Karpas-422 (cell line): ENCODE data around the gene CLRN1. TPM values are rescaled to one million over a fixed set of nuclear protein-coding genes. Genes with fewer than 3 reads are reported as not detected.

Experiments used
- DNase-seq: peaks from one replicate; pipeline ENCODE4 v3.0.0-alpha.2; 2015
- H2AFZ ChIP-seq: fragments of 200-600 bp; sonication (generic); 2 replicates; pipeline ENCODE4 v1.6.1; 2014; ENCODE audit warnings: antibody characterized with exemption, low read length, mixed read lengths
- H3K27ac ChIP-seq: fragments of 200-600 bp; sonication (generic); 2 replicates; pipeline ENCODE4 v1.5.1; 2014; ENCODE audit warnings: mild to moderate bottlenecking, low read length, moderate library complexity
- H3K27me3 ChIP-seq: fragments of 200-600 bp; sonication (generic); 2 replicates; pipeline ENCODE4 v1.6.1; 2014; ENCODE audit warnings: low read length, mixed read lengths
- H3K36me3 ChIP-seq: fragments of 200-600 bp; sonication (generic); 2 replicates; pipeline ENCODE4 v1.6.1; 2014; ENCODE audit warnings: low read length, mixed read lengths; ENCODE audit not compliant: insufficient read depth
- H3K4me1 ChIP-seq: fragments of 200-600 bp; sonication (generic); 2 replicates; pipeline ENCODE4 v1.6.1; 2014; ENCODE audit warnings: mild to moderate bottlenecking, low read length, mixed read lengths
- H3K4me2 ChIP-seq: fragments of 200-600 bp; sonication (generic); 2 replicates; pipeline ENCODE4 v1.6.1; 2014; ENCODE audit warnings: low read length, low read depth, mild to moderate bottlenecking; ENCODE audit not compliant: poor library complexity, severe bottlenecking
- H3K4me3 ChIP-seq: fragments of 200-600 bp; sonication (generic); 2 replicates; pipeline ENCODE4 v1.5.1; 2014; ENCODE audit warnings: mild to moderate bottlenecking, antibody characterized with exemption, low read length, mixed read lengths
- H3K79me2 ChIP-seq: fragments of 200-600 bp; sonication (generic); 2 replicates; pipeline ENCODE4 v1.6.1; 2014; ENCODE audit warnings: mild to moderate bottlenecking, low read length, mixed read lengths
- H3K9ac ChIP-seq: fragments of 200-600 bp; sonication (generic); 2 replicates; pipeline ENCODE4 v1.6.0; 2014; ENCODE audit warnings: low read length
- H3K9me2 ChIP-seq: fragments of 200-600 bp; sonication (generic), shearing (Covaris generic); replicated peaks from 2 replicates; pipeline ENCODE4 v1.6.0; 2014; ENCODE audit warnings: mild to moderate bottlenecking, low read length, moderate library complexity; ENCODE audit not compliant: insufficient read depth
- H3K9me3 ChIP-seq: fragments of 300-700, 200-600 bp; sonication (generic); 2 replicates; pipeline ENCODE4 v1.6.1; 2014; ENCODE audit warnings: low read length, mixed read lengths
- H4K20me1 ChIP-seq: fragments of 200-600 bp; sonication (generic); 2 replicates; pipeline ENCODE4 v1.6.1; 2014; ENCODE audit warnings: mild to moderate bottlenecking, antibody characterized with exemption, low read length, low read depth; ENCODE audit not compliant: insufficient read depth
- total RNA-seq: library from RNA; depleted of rRNA; stranded (reverse); fragments of >200 nt; shearing (Covaris generic); gene quantifications from 2 replicates; pipeline ENCODE4 v1.2.3, GENCODE V29; 2014; ENCODE audit warnings: low replicate concordance

CLRN1 gene
- total RNA-seq, 1 experiment from 2014 or later = not detected

GRCh38 chr3:151009430-151009829 is 36.9 kb upstream of the CLRN1 start:
- H3K79me2 ChIP-seq = no peaks in the 10 kb centered on the region
- no peaks in the 10 kb centered on the region for H3K4me1 ChIP-seq
- no peak for DNase-seq
- no peak overlapping the region for H3K27ac ChIP-seq
- H3K4me3 ChIP-seq = no peak overlapping the region
- no peak overlapping the region for H3K9ac ChIP-seq
- H3K9me2 ChIP-seq = no peaks in the 10 kb centered on the region
- no peaks in the 10 kb centered on the region for H3K36me3 ChIP-seq
- no peaks in the 10 kb centered on the region for H3K27me3 ChIP-seq
- no peak overlapping the region for H3K4me2 ChIP-seq
- H2AFZ ChIP-seq = no peak overlapping the region
- H3K9me3 ChIP-seq = no peaks in the 10 kb centered on the region
- no peaks in the 10 kb centered on the region for H4K20me1 ChIP-seq

- Histone ChIP-seq H3K9me3 (no peaks in the 10 kb centered on the region), H3K27ac (no peak overlapping the region), H4K20me1 (no peaks in the 10 kb centered on the region), H3K4me3 (no peak overlapping the region), H3K27me3 (no peaks in the 10 kb centered on the region), H3K79me2 (no peaks in the 10 kb centered on the region), H3K9me2 (no peaks in the 10 kb centered on the region), H3K4me2 (no peak overlapping the region), H2AFZ (no peak overlapping the region), H3K9ac (no peak overlapping the region), H3K4me1 (no peaks in the 10 kb centered on the region), H3K36me3 (no peaks in the 10 kb centered on the region)
- DNase-seq = no peak
Observed at GRCh38 chr3:151008699-151009098, 36.2 kb upstream of the CLRN1 start.

GRCh38 chr3:151003768-151004134 is 31.2 kb upstream of the CLRN1 start:
- no peak overlapping the region for H3K4me3 ChIP-seq
- no peaks in the 10 kb centered on the region for H3K27me3 ChIP-seq
- no peak overlapping the region for H2AFZ ChIP-seq
- no peaks in the 10 kb centered on the region for H3K4me1 ChIP-seq
- no peaks in the 10 kb centered on the region for H4K20me1 ChIP-seq
- no peaks in the 10 kb centered on the region for H3K36me3 ChIP-seq
- no peaks in the 10 kb centered on the region for H3K79me2 ChIP-seq
- H3K4me2 ChIP-seq = no peak overlapping the region
- DNase-seq = no peak
- H3K9me2 ChIP-seq = no peaks in the 10 kb centered on the region
- no peak overlapping the region for H3K9ac ChIP-seq
- no peak overlapping the region for H3K27ac ChIP-seq
- H3K9me3 ChIP-seq = no peaks in the 10 kb centered on the region

- Histone ChIP-seq H3K9ac (no peak overlapping the region), H3K4me2 (no peak overlapping the region), H3K9me3 (no peaks in the 10 kb centered on the region), H3K4me1 (no peaks in the 10 kb centered on the region), H4K20me1 (no peaks in the 10 kb centered on the region), H3K27me3 (no peaks in the 10 kb centered on the region), H3K79me2 (no peaks in the 10 kb centered on the region), H3K27ac (no peak overlapping the region), H3K9me2 (no peaks in the 10 kb centered on the region), H3K4me3 (no peak overlapping the region), H3K36me3 (no peaks in the 10 kb centered on the region), H2AFZ (no peak overlapping the region)
- no peak for DNase-seq
Observed at GRCh38 chr3:151003029-151003767, 30.7 kb upstream of the CLRN1 start.

GRCh38 chr3:151002003-151002981 is 29.8 kb upstream of the CLRN1 start:
- Histone ChIP-seq H4K20me1 (no peaks in the 10 kb centered on the region), H3K4me2 (no peak overlapping the region), H3K27ac (no peak overlapping the region), H3K4me3 (no peak overlapping the region), H3K9me3 (no peaks in the 10 kb centered on the region), H3K79me2 (no peaks in the 10 kb centered on the region), H3K36me3 (no peaks in the 10 kb centered on the region), H3K4me1 (no peaks in the 10 kb centered on the region), H3K9me2 (no peaks in the 10 kb centered on the region), H3K27me3 (no peaks in the 10 kb centered on the region), H2AFZ (no peak overlapping the region), H3K9ac (no peak overlapping the region)
- DNase-seq = no peak

- Histone ChIP-seq H3K4me2 (no peak overlapping the region), H3K27ac (no peak overlapping the region), H4K20me1 (no peaks in the 10 kb centered on the region), H3K79me2 (no peaks in the 10 kb centered on the region), H3K4me1 (no peaks in the 10 kb centered on the region), H3K9me2 (no peaks in the 10 kb centered on the region), H3K36me3 (no peaks in the 10 kb centered on the region), H3K9me3 (no peaks in the 10 kb centered on the region), H3K4me3 (no peak overlapping the region), H3K9ac (no peak overlapping the region), H3K27me3 (no peaks in the 10 kb centered on the region), H2AFZ (no peak overlapping the region)
- no peak for DNase-seq
Observed at GRCh38 chr3:150998996-150999395, 26.5 kb upstream of the CLRN1 start.

- Histone ChIP-seq H2AFZ (no peak overlapping the region), H3K27me3 (no peaks in the 10 kb centered on the region), H3K27ac (no peak overlapping the region), H3K4me3 (no peak overlapping the region), H3K4me1 (no peaks in the 10 kb centered on the region), H3K36me3 (no peaks in the 10 kb centered on the region), H4K20me1 (no peaks in the 10 kb centered on the region), H3K9me3 (no peaks in the 10 kb centered on the region), H3K9me2 (no peaks in the 10 kb centered on the region), H3K4me2 (no peak overlapping the region), H3K9ac (no peak overlapping the region), H3K79me2 (no peaks in the 10 kb centered on the region)
- no peak for DNase-seq
Observed at GRCh38 chr3:150996731-150997130, 24.2 kb upstream of the CLRN1 start.

GRCh38 chr3:150995510-150995909 is 23.0 kb upstream of the CLRN1 start:
- H3K9ac ChIP-seq = no peak overlapping the region
- H3K27me3 ChIP-seq = no peaks in the 10 kb centered on the region
- H3K27ac ChIP-seq = no peak overlapping the region
- no peak overlapping the region for H3K4me3 ChIP-seq
- no peak for DNase-seq
- no peak overlapping the region for H3K4me2 ChIP-seq
- no peaks in the 10 kb centered on the region for H3K36me3 ChIP-seq
- no peak overlapping the region for H2AFZ ChIP-seq
- no peaks in the 10 kb centered on the region for H3K79me2 ChIP-seq
- H3K4me1 ChIP-seq = no peaks in the 10 kb centered on the region
- no peaks in the 10 kb centered on the region for H3K9me2 ChIP-seq
- H4K20me1 ChIP-seq = no peaks in the 10 kb centered on the region
- no peaks in the 10 kb centered on the region for H3K9me3 ChIP-seq
